GM12865 (cell line): ENCODE results near the gene CYBRD1.

Experiments used
- DNase-seq: peaks from one replicate; pipeline ENCODE4 v3.0.0; 2010; ENCODE audit warnings: low read depth
- H3K4me3 ChIP-seq: 2 replicates; pipeline ENCODE4 v1.5.1; 2011; ENCODE audit warnings: mild to moderate bottlenecking, low read depth, low read length, control low read depth
- TF ChIP-seq, protein P1 (sequence below): IDR thresholded peaks from 2 replicates; pipeline ENCODE4 v1.5.1; 2011; ENCODE audit warnings: low read length, control low read depth, low read depth, inconsistent platforms; ENCODE audit not compliant: insufficient read depth; ENCODE audit errors: missing control alignments

Gene CYBRD1, protein sequence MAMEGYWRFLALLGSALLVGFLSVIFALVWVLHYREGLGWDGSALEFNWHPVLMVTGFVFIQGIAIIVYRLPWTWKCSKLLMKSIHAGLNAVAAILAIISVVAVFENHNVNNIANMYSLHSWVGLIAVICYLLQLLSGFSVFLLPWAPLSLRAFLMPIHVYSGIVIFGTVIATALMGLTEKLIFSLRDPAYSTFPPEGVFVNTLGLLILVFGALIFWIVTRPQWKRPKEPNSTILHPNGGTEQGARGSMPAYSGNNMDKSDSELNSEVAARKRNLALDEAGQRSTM

DNA sequence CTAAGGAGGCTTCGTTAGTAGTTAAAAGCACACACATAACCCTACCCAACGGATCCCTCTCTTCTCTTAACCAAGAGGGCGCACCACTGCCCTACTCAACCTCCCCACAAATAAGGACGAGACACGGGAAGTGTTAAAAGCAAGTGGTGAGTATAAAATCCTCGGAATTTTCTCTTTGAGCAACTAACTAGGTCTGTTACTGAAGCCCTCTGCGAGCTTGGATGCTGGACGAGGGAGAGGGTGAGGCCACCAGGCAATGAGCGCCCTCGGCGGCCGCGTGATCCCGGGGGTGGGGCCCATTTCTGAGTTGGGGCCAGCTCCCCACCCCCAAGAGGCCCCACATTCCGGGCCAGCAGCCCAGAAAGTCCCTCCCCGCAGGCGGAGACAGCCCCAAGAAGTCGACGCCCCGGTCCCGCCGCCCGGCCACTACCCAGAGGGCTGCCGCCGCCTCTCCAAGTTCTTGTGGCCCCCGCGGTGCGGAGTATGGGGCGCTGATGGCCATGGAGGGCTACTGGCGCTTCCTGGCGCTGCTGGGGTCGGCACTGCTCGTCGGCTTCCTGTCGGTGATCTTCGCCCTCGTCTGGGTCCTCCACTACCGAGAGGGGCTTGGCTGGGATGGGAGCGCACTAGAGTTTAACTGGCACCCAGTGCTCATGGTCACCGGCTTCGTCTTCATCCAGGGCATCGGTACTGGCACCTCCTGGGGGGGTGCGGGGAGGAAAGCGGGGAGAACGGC is at the start of gene CYBRD1:
TSS of gene CYBRD1 (plus strand) at position 423 of the 736 bp plus-strand sequence. CDS start at position 495, 72 bp downstream.
- TF ChIP-seq, protein P1, sequence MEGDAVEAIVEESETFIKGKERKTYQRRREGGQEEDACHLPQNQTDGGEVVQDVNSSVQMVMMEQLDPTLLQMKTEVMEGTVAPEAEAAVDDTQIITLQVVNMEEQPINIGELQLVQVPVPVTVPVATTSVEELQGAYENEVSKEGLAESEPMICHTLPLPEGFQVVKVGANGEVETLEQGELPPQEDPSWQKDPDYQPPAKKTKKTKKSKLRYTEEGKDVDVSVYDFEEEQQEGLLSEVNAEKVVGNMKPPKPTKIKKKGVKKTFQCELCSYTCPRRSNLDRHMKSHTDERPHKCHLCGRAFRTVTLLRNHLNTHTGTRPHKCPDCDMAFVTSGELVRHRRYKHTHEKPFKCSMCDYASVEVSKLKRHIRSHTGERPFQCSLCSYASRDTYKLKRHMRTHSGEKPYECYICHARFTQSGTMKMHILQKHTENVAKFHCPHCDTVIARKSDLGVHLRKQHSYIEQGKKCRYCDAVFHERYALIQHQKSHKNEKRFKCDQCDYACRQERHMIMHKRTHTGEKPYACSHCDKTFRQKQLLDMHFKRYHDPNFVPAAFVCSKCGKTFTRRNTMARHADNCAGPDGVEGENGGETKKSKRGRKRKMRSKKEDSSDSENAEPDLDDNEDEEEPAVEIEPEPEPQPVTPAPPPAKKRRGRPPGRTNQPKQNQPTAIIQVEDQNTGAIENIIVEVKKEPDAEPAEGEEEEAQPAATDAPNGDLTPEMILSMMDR: no peak
- H3K4me3 ChIP-seq: peak within 1 kb of the TSS; percentile 99
- DNase-seq: peak; percentile 85

DNA sequence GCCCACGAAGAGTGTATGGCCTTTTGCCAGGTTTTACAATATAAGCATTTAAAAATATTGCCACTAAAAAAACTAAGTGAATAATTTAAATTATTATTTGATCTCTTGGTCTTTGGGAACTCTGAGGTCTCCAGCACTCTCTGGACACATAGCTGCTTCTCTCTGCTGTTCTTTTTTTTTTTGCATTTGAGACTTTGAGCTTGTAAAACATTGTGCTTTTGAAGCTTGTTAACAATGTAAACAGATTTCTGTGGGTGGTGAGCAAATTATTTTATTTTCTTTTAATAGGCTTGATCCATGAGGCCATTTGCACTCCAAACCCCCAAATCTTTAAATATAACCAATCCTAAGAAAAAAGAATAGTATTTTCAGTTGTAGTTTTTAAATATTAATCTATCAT is 46.3 kb upstream of the CYBRD1 start:
- H3K4me3 ChIP-seq: no peak overlapping the region
- TF ChIP-seq, protein P1: no peak

DNA sequence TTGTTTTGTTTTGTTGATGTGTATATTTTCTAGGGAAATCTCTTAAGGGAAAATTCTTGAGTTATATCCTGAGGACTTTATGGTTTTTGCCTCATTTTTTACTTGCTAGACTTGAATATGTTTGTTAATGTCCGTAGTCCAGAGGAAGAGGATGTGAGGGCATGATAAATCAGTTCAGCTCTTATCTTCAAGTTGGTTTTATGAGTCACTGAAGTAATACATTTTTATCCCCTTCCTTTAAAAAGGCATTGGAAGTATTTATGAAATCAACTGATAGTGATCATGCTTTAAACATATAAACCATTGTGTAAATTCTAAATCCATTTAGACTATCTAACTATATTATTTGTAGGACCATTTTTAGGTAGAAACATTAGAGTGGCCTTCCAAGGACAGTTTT is 43.9 kb upstream of the CYBRD1 start:
- DNase-seq: no peak
- TF ChIP-seq, protein P1: no peak
- no peak overlapping the region for H3K4me3 ChIP-seq

More for the DNA sequence above, 46.3 kb upstream of the CYBRD1 start:
- no peak for DNase-seq

DNA sequence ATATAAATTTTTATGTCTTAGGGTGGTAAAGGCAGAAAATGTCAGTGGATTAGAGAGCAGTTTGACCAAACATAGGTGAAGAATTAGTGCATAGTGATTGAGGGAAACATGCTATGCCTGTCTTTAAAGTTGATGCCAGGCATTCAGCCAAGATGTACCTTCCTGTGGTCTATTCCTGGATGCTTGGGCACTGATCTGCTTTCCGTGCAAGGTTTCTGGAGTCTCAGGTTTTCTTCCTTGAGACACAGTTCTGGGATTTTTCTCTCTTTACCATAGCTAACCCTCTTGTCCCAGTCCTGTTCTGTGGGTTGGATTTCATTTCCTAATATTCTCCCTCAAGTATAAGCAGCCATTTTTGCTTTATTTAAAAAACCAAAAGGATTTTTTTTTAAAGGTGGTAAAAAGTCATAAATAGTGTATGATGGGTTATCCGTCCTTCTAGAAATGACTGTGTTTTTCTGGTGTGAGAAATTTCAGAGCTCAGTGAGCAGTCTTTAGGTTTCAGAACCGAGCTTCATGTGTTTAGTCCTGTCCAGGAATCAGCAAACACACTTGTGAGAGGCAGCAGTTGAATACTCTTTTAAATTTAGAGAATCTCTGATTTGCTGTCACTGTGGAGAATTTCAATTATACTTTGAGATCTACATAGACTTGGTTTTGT is 43.0 kb upstream of the CYBRD1 start:
- TF ChIP-seq, protein P1: no peak
- H3K4me3 ChIP-seq: 0 out of 2 replicates have a peak overlapping the region, but pooled peaks have one; percentile 12
- DNase-seq: peak; percentile 82

DNA sequence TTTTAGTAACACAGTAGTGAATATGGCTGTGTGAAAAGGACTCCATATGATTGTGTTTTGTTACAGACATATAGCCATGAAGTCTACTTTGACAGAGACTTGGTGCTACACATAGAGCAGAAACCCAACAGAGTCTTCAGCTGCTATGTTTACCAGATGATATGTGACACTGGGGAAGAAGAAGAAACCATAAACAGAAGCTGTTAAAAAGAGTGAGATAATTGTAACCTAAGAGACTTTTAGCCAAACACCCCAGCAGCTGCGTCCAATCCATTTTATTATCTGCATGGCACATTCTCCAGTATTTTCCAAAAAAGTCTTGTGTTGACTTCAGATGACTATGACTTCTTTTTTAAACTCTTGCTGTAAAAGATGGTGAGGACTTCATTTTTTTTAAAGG is 41.4 kb upstream of the CYBRD1 start:
- DNase-seq: no peak
- TF ChIP-seq, protein P1: no peak
- no peak overlapping the region for H3K4me3 ChIP-seq

DNA sequence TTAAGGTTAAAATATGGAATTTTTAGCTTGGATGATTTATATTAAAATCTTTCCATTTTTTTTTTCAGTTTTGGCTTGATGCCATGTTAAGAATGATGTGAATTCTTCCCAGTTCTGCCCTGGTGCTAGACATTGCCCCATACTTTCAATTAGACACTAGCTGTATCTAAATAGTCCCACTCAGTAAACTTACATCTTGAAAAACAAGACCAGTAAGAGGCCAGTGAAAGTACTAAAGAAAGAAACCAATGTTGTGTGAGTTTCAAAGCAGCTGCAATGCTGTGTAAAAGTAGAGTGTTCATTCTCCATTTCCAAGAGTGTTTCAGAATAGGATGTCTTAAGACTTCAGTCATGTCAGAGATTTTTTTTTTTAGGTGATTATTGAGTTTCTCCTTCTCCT is 40.0 kb upstream of the CYBRD1 start:
- H3K4me3 ChIP-seq: no peak overlapping the region
- peak; percentile 58 for DNase-seq
- TF ChIP-seq, protein P1: no peak
